Testis (tissue), 2 donors: ENCODE results near the gene CEP131.

Experiments used
- CTCF ChIP-seq, 3 experiments: fragments of 450-650 bp in 2 of 3; fragments of 200-600 bp in 1 of 3; sonication (generic) in 1 of 3; IDR thresholded peaks; one replicate each; pipeline ENCODE4 v1.5.1; 2016 to 2019; ENCODE audit warnings: antibody characterized with exemption in 3 of 3, mild to moderate bottlenecking in 2 of 3, moderate library complexity in 1 of 3
- POLR2A ChIP-seq: fragments of 450-650 bp; IDR thresholded peaks from one replicate; pipeline ENCODE4 v1.6.1; 2017; ENCODE audit warnings: antibody characterized with exemption, mild to moderate bottlenecking, moderate library complexity

- TF ChIP-seq CTCF (IDR thresholded peaks at IDR 0.05) (peak; percentile 55 to 75 (median 61)), POLR2A (no peak)
Observed at GRCh38 chr17:81241648-81242420, 19.1 kb upstream of the CEP131 start.
